WTC11 (cell line): Measurements from ENCODE around the gene SLAMF1.
"Not testable (repeated sequence)": the region's sequence is repeated elsewhere in the genome, so short reads cannot be mapped to it uniquely, and the experiment has no call there.

Source experiments
- CREB1 ChIP-seq: sonication (generic); formaldehyde crosslinking; IDR thresholded peaks from 2 replicates; pipeline ENCODE4 v1.8.0; 2023; ENCODE audit warnings: mild to moderate bottlenecking, missing genetic modification reagents
- CTCF ChIP-seq: fragments of 200-600 bp; IDR thresholded peaks from 2 replicates; pipeline ENCODE4 v1.8.0; 2022; ENCODE audit warnings: antibody characterized with exemption
- ETV6 ChIP-seq: sonication (generic); formaldehyde crosslinking; IDR thresholded peaks from 2 replicates; pipeline ENCODE4 v1.8.1; 2022; ENCODE audit warnings: mild to moderate bottlenecking, missing genetic modification reagents
- RELA ChIP-seq: sonication (generic); formaldehyde crosslinking; IDR thresholded peaks from 2 replicates; pipeline ENCODE4 v1.8.1; 2022; ENCODE audit warnings: missing genetic modification reagents, mild to moderate bottlenecking, borderline replicate concordance
- SMAD4 ChIP-seq: sonication (generic); formaldehyde crosslinking; IDR thresholded peaks from 2 replicates; pipeline ENCODE4 v1.8.0; 2022; ENCODE audit warnings: mild to moderate bottlenecking, missing genetic modification reagents
- USF2 ChIP-seq: sonication (generic); formaldehyde crosslinking; IDR thresholded peaks from 2 replicates; pipeline ENCODE4 v1.8.1; 2023; ENCODE audit warnings: mild to moderate bottlenecking, missing genetic modification reagents, moderate library complexity
- ZNF263 ChIP-seq: sonication (generic); formaldehyde crosslinking; IDR thresholded peaks from 2 replicates; pipeline ENCODE4 v1.8.1; 2022; ENCODE audit warnings: low read depth, mild to moderate bottlenecking, moderate library complexity, missing genetic modification reagents

GRCh38 chr1:160692390-160692789 lies 45.5 kb upstream of the SLAMF1 start:
- not testable (repeated sequence) for TF ChIP-seq CTCF; ZNF263; RELA; CREB1 (CRISPR knock-in tag); USF2 (CRISPR knock-in tag); SMAD4 (CRISPR knock-in tag); ETV6 (CRISPR knock-in tag)
